KOPT-K1 (cell line): Measurements from ENCODE around the gene TLX2.

Experiments used
- H3K27ac ChIP-seq: fragments of 200-600 bp; sonication (generic); 2 replicates; pipeline ENCODE4 v1.5.1; 2016; ENCODE audit warnings: antibody characterized with exemption, mild to moderate bottlenecking, low read depth, low read length; ENCODE audit not compliant: poor library complexity, severe bottlenecking
- H3K36me3 ChIP-seq: fragments of 200-600 bp; sonication (generic); 2 replicates; pipeline ENCODE4 v1.5.1; 2017; ENCODE audit warnings: antibody characterized with exemption, mild to moderate bottlenecking, low read length, moderate library complexity; ENCODE audit not compliant: insufficient read depth
- H3K9me3 ChIP-seq: fragments of 200-600 bp; sonication (generic); 2 replicates; pipeline ENCODE4 v1.5.1; 2017; ENCODE audit warnings: antibody characterized with exemption, low read length, mild to moderate bottlenecking; ENCODE audit not compliant: insufficient read depth, poor library complexity, severe bottlenecking

Gene TLX2

DNA sequence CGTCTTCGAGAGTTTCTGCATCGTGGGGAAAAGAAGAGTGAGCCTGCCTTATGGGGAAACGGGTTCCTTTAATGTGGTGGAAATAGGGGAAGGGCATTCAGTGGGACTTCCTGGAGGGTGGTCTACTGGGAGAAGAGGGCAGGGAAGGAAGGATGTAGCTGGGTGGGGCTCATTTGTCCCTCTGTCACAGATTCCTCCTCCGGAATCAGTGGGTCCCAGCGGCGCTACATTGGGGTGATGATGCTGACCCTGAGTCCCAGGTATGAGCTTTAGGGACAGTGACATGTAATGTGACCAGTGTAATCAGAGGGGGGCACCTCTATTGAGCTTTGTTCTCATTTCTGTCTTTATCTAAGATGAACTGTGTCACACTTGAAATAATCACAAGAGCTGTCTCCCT, 17.4 kb downstream of the TLX2 start:
- Histone ChIP-seq H3K36me3 (peaks cover 47% of the 10 kb centered on the region), H3K9me3 (no peaks in the 10 kb centered on the region), H3K27ac (peak overlapping the region; percentile 91)

- no peak overlapping the region for H3K27ac ChIP-seq
- no peaks in the 10 kb centered on the region for H3K9me3 ChIP-seq
- H3K36me3 ChIP-seq, result peaks cover 42% of the 10 kb centered on the region
Observed at GRCh38 chr2:74532222-74532621, 18.0 kb downstream of the TLX2 start.

DNA sequence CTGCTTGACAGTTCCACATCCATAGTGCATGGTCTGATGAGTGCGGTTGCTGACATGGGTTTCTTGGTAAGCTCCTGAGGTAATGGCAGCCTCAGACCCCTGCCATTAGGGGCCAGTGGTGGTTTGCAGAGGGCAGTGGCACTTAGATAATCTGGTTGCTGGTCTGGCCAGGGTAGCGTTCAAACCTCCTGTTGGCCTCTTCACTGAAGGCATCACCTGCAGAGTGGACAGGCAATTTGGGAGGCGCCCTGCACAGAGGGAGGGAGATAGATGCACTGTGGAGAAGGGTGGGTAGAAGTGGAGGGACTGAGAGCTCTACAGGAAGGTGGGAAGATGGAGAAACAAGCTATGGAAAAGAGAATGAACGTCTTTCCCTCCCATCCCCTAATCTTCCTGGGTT, 19.2 kb downstream of the TLX2 start:
- Histone ChIP-seq H3K36me3 (peaks cover 30% of the 10 kb centered on the region), H3K27ac (no peak overlapping the region), H3K9me3 (no peaks in the 10 kb centered on the region)

DNA sequence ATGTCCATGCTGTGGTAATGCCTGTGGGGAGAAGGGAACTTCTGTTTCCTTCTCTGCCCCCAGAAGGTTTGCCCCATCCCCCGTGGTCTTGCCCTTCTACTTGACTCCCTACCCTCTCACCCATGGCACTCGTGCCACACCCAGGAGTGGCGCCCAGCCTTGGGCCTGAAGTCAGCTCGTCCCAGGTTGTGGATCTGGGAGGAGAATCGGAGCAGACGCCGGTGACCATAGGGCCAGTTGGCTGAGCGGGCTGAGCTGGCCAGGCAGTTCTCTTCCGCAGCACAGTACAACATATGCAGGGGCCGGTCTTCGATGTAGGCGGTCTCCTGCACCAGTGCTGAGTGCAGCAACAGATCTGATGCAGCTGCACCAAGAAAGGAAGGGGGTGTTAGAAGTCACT, 20.2 kb downstream of the TLX2 start:
- Histone ChIP-seq H3K27ac (no peak overlapping the region), H3K9me3 (no peaks in the 10 kb centered on the region), H3K36me3 (peaks cover 30% of the 10 kb centered on the region)

- H3K36me3 ChIP-seq, result peaks cover 30% of the 10 kb centered on the region
- H3K9me3 ChIP-seq, result no peaks in the 10 kb centered on the region
- H3K27ac ChIP-seq, result no peak overlapping the region
Observed at GRCh38 chr2:74535440-74535965, 21.3 kb downstream of the TLX2 start.

- no peak overlapping the region for H3K27ac ChIP-seq
- no peaks in the 10 kb centered on the region for H3K9me3 ChIP-seq
- peaks cover 27% of the 10 kb centered on the region for H3K36me3 ChIP-seq
Observed at GRCh38 chr2:74536166-74536950, 22.1 kb downstream of the TLX2 start.

DNA sequence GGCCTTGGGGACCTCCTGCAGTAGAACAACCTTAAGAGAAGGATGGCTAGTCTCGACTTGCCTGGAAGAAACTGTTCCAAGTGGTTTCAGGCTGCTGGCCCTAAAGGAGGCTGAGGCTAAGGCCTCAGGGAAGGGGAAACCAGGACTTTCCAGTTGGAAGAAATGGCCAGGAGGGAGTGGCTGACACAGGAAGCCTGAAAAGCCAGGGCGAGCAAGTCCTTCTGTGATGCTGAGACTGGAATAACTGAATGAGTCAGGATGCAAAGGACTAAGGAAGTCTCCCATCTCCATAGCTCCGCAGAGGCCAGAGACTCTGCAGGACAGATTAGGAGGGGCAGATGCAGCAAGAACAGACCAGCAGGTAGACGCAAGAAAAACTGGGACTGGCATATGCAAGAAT, 22.9 kb downstream of the TLX2 start:
- no peak overlapping the region for H3K27ac ChIP-seq
- H3K36me3 ChIP-seq, result peaks cover 20% of the 10 kb centered on the region
- H3K9me3 ChIP-seq, result no peaks in the 10 kb centered on the region

DNA sequence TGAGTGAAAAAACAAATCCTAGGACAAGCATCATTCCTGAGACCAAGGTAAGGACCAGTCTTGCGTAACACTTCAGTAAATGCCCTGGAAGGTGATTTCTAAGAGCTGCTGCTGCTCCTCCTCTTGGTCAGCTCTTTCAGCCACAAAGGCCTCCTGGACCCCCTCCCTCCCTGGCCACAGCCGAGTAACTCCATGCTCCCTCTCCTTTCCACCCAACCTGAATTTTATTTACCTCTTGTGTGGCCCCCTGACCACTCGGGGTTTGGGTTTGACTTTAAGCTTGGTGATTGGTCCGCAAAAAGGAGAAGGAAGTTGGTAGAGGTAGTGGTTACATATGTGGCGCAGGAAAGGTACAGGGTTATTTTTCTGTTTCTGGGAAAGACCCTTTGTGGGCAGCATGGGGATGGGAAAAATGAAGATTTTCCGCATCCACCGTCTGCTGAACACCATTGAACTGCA, 24.7 kb downstream of the TLX2 start:
- Histone ChIP-seq H3K9me3 (no peaks in the 10 kb centered on the region), H3K27ac (no peak overlapping the region), H3K36me3 (peaks cover 3% of the 10 kb centered on the region; the same call in 1 of the 2 replicates)

DNA sequence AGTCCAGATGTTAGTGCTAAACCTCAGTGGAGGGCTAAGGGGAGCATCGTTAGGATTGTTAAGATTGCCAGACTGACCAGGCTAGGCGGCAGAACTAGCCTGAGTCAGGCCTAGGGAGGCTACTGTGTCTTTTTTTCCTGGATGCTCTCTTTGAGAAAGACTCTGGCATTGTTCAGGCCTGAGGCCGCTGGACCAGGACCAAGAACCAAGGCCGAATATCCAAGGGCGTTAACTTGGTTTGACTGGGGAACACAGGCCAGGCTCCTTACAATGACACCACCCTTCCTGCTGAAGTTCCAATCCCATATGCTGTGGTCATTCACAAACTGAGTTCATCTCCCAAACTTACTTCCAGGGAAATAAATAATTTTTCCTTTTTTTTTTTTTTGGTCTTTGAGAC, 26.0 kb downstream of the TLX2 start:
- Histone ChIP-seq H3K36me3 (no peaks in the 10 kb centered on the region), H3K9me3 (no peaks in the 10 kb centered on the region), H3K27ac (no peak overlapping the region)

DNA sequence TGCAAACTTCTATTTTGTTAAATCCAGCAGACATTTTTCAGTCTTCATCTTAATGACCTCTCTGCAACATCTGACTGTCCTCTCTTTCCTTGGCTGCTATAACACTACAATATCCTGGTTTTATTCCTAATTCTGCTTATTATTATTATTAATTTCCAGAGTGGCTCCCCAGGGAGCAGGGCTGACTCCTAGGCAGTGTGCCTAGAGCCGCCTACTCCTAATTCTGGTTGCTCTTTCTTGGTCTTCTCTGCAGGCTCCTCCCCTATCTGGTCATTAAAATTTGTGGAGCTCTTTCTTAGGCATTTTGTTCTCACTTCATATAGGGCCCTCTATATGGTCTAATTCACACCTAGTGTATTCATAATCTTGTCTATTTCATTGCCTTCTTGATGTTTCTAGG, 28.7 kb downstream of the TLX2 start:
- H3K36me3 ChIP-seq, result no peaks in the 10 kb centered on the region
- no peak overlapping the region for H3K27ac ChIP-seq
- no peaks in the 10 kb centered on the region for H3K9me3 ChIP-seq

DNA sequence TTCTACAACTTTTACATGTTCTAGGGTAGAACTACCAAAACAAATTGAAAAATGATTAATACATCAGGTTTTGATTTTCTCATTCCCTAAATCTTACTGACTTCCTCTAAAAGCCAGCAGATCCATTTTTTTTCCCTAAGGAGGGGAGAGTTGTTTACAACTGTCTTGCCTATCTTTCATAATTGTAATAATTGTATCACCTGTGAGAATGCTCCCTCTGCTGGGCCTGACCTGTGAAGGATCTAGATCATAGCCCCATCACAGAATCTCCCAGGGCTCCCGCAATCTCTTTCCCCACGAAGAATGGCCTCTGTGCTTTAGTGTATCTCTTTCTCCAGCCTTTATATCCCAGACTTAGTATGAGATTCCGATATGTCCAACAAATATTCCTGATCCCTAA, 30.4 kb downstream of the TLX2 start:
- no peaks in the 10 kb centered on the region for H3K9me3 ChIP-seq
- H3K36me3 ChIP-seq, result no peaks in the 10 kb centered on the region
- no peak overlapping the region for H3K27ac ChIP-seq

GRCh38 chr2:74546004-74546403, 31.8 kb downstream of the TLX2 start:
- Histone ChIP-seq H3K36me3 (no peaks in the 10 kb centered on the region), H3K27ac (no peak overlapping the region), H3K9me3 (no peaks in the 10 kb centered on the region)

DNA sequence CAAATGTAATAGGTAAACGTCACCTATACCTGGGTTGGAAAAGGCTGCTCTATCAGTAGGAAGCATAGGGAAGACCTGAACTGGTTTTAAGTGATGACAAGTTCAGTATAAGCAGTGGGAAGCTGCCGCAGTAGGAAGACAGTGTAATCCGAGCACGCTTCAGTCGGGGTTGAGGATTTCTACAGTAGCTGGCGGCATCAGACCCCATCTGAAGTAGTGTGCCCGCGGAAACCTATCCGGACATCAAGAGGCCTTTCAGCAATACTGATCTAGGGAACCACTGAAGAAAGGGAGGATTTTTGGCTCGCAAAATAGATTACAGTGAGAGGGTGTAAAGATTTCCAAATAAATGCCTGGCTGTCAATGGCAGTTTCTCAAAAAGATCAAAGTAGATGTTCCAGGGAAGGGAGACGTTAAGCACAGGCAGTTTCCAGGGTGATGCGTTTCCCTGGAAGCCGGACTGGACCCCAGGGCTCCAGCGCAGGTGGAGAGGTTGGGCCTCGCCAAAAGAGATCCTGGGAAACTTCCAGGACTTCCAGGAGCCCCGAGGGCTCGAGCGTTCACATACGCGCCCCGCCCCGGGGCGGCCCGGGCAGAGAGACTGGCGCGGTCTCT, 34.1 kb downstream of the TLX2 start:
- Histone ChIP-seq H3K9me3 (no peaks in the 10 kb centered on the region), H3K36me3 (no peaks in the 10 kb centered on the region), H3K27ac (no peak overlapping the region)

DNA sequence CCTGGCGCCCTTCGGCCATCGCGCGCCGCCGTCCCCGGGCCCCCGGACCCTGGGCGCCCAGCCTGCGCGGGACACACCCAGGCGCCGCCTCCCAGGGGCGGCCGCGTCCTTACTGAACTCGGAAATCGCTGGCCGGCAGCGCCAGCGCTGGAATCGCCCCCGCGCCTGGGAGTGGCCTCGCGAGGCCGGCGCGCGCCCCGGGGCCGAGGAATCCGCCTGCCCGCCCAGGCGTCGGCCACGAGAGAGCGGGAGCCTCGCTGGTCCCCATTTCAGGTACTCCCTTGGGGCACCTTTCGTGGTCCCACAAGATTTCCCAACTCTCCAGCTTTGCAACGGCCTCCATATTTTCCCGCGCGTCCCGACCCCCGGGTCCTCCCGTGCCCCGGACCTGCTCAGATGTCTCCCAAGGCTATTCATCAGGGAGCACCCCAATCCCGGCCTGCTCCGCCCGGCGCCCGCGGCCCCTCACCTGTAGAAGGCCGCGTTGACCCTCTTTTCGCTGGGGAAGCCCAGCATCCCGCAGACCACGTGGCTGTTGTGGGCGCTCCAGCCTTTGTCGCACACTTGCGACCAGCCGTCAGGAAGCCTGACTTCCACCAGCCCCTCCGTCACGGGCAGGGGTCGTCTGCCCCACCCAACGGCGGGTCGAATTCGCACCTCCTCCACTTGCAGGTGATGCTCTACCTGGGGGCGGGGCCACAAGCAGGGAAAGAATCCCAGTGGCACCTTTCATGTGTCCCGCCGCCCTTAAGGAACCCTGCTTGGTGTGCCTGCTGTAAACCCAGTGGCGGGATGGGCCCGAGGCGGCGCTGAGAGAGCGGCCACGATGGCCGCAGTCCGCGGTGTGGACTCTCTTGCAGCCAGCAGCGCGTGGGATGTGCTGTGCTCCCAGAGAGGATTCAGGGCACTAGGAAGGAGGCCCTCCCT, 34.9 kb downstream of the TLX2 start:
- Histone ChIP-seq H3K36me3 (no peaks in the 10 kb centered on the region), H3K27ac (no peak overlapping the region), H3K9me3 (no peaks in the 10 kb centered on the region)

DNA sequence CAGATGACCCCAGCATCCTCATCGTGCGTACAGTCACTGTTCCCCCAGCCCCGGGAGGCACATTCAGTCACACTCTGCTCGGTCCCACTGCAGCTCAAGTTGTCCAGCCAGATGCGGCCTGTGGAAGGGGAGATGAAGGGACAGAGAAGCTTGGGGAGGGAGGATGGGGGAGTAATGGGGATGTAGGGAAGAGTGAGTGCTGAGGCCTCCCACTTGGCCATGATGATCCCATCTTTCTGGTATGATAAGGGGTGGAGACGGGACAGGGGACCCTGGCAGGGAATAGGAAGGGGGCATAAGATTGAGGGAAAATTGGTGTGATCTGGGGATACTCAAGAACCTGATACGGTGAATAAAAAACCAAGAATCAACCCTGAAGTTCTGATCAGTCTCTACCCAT, 36.0 kb downstream of the TLX2 start:
- Histone ChIP-seq H3K9me3 (no peaks in the 10 kb centered on the region), H3K27ac (no peak overlapping the region), H3K36me3 (no peaks in the 10 kb centered on the region)
